ENCODE data around the gene ZSCAN26.

The ZSCAN26 gene

GRCh38 chr6:28266962-28267694 lies at the start of gene ZSCAN26:
Gene ZSCAN26, plus strand, starts transcription at chr6:28267143. Its CDS starts 4,777 bp downstream, at chr6:28271920.
- peak within 1 kb of the TSS; percentile 65 for H3K4me3 ChIP-seq (replicated peaks; ENCODE audit: low read depth, low read length)
- TF ChIP-seq CTCF (IDR thresholded peaks at IDR 0.05; ENCODE audit: low read length, missing control alignments): no peak
- DNase-seq (ENCODE audit: low read depth): peak; percentile 95

- no peak overlapping the region for H3K4me3 ChIP-seq (replicated peaks; ENCODE audit: low read depth, low read length)
- TF ChIP-seq CTCF (IDR thresholded peaks at IDR 0.05; ENCODE audit: low read length, missing control alignments): no peak
- no peak for DNase-seq (ENCODE audit: low read depth)
Observed at GRCh38 chr6:28217890-28218289, 49.1 kb upstream of the ZSCAN26 start.

- TF ChIP-seq CTCF (IDR thresholded peaks at IDR 0.05; ENCODE audit: low read length, missing control alignments): no peak
- DNase-seq (ENCODE audit: low read depth): peak; percentile 67
Observed at GRCh38 chr6:28218312-28219248, 48.4 kb upstream of the ZSCAN26 start.

GRCh38 chr6:28220257-28221133 lies 46.4 kb upstream of the ZSCAN26 start:
- H3K4me3 ChIP-seq (replicated peaks; ENCODE audit: low read depth, low read length): no peak overlapping the region
- no peak for DNase-seq (ENCODE audit: low read depth)
- TF ChIP-seq CTCF (IDR thresholded peaks at IDR 0.05; ENCODE audit: low read length, missing control alignments): no peak

More at GRCh38 chr6:28218312-28219248, 48.4 kb upstream of the ZSCAN26 start:
- peak overlapping the region; percentile 60 for H3K4me3 ChIP-seq (replicated peaks; ENCODE audit: low read depth, low read length)

GRCh38 chr6:28224131-28225055 lies 42.5 kb upstream of the ZSCAN26 start:
- DNase-seq (ENCODE audit: low read depth): no peak

More at GRCh38 chr6:28224131-28225055, 42.5 kb upstream of the ZSCAN26 start:
- peak overlapping the region; percentile 83 for H3K4me3 ChIP-seq (replicated peaks; ENCODE audit: low read depth, low read length)
- TF ChIP-seq CTCF (IDR thresholded peaks at IDR 0.05; ENCODE audit: low read length, missing control alignments): no peak
